ENCODE measurements around the gene NOX4. TPM values are rescaled to one million over a fixed set of nuclear protein-coding genes. Genes with fewer than 3 reads are reported as not detected.

Gene NOX4
- total and polyA plus RNA-seq, 2 donors = 1.1 to 5.4 TPM

DNA sequence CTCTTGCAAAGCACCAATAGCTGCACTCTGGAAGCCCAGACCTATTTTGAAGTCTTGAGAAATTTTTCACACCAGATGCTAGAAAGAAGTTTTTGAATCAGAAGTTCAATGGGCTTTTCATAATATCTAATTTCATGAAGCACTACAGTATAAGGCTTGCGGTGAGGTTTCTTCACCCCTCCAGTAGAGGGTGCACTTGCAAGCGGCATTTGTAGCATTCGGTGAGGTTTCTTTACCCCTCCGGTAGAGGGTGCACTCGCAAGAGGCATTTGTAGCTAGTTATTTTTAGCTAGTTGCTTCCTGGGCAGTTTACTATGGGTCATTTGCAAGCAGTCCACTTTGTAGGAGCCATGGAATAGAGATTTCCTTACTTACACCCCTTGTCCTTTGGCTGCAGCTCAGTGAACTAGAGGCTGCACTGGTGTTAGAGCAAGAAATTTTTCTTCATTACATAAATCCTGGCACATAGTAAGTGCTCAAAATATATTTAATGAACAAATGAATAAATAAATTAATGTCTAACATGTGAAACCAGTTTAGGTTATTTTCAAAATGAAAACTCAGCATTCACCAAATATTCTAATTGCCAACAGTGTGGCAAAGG is 7.8 kb upstream of the NOX4 start:
- 88% methylated on average over 5 of the region's 5 CpGs for WGBS
- no peak for DNase-seq (ENCODE audit: extremely low spot score)
- no peaks in the 10 kb centered on the region for H3K36me3 ChIP-seq (ENCODE audit: insufficient read depth)
- no peak overlapping the region for H3K27ac ChIP-seq (ENCODE audit: low read depth)
- no peaks in the 10 kb centered on the region for H3K4me1 ChIP-seq (ENCODE audit: insufficient read depth)
- H3K4me3 ChIP-seq (ENCODE audit: low read depth, low read length) = no peak overlapping the region

DNA sequence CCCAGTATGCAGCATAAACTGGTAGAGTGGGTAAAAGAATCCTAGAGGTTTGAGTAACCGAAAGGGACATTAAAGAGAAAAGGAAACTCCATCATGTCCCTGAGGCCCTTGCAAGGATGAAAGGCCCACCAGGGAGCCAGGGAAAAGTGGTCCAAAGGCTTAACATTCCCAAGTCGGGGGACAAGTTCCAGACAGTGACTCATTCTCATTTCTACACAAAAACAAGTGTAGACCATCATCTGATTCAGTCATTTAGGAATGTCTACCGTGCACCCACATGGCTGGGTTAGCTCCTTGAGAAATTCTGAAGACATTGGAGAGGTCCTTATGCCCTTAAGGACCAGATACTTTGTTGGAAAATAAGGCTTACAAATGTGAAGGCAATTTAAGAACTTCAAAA is 4.8 kb upstream of the NOX4 start:
- Histone ChIP-seq H3K27ac (ENCODE audit: low read depth) (no peak overlapping the region), H3K4me3 (ENCODE audit: low read depth, low read length) (no peak overlapping the region), H3K4me1 (ENCODE audit: insufficient read depth) (no peaks in the 10 kb centered on the region), H3K36me3 (ENCODE audit: insufficient read depth) (no peaks in the 10 kb centered on the region)
- 38% methylated on average over 3 of the region's 3 CpGs for WGBS
- DNase-seq (ENCODE audit: extremely low spot score) = no peak

DNA sequence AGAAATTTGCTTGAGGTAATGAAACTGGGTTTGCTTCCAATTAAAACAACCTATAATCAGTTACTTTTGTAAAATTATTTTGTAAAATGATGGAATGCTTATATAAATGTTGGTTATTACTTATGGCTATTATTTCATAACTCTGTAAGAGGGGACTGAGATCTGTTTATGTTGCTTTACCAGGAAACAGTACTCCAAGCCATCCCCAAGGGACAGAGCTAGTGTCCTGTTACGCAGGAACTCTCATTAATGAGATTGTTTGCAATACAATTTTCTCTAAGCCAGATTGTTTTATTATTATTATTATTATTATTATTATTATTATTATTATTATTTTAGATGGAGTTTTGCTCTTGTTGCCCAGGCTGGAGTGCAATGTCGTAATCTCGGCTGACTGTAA is 2.3 kb upstream of the NOX4 start:
- H3K27ac ChIP-seq (ENCODE audit: low read depth) = no peak overlapping the region
- H3K4me1 ChIP-seq (ENCODE audit: insufficient read depth) = no peaks in the 10 kb centered on the region
- WGBS = 96% methylated on average over 3 of the region's 3 CpGs
- DNase-seq (ENCODE audit: extremely low spot score) = no peak
- H3K36me3 ChIP-seq (ENCODE audit: insufficient read depth) = no peaks in the 10 kb centered on the region
- no peak overlapping the region for H3K4me3 ChIP-seq (ENCODE audit: low read depth, low read length)

DNA sequence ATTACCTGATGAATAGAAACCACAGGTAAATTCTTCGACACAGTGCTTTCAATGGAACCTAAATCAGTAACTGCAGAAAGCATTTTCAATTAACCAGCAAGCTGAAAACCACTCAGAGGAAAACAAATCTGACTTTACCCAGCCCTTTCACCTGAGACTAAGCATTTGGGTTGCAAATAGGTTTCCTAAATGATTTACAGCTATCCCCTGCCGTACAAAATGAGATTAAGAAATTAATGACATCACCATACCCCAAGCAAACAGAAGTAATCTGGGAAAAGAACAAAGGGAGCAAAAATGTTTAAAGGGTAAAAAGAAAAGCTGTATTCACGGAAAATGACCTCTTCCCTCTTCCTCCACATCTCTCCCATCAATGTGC is 584 bp downstream of the NOX4 start:
- 30% methylated on average over 3 of the region's 3 CpGs for WGBS

DNA sequence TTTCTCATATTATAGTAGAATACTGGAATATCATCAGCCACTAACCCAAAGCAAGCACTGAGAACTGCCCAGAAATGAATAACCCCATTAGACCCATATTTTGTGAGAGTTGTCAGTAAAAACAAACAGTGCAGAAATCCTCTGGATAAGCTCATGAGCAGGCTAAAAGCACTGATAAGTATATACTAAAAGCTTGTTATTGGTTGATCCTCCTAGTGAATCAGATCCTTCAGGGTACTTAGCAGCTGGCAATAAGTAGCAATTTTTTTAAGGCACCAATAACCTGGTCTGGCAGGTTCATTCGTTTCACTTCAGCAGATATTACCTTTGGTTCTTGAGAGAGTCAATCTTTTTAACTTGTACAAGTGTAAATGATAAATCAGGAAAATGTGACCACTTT is 1.2 kb downstream of the NOX4 start:
- Histone ChIP-seq H3K4me3 (ENCODE audit: low read depth, low read length) (no peak overlapping the region), H3K27ac (ENCODE audit: low read depth) (no peak overlapping the region)
- 66% methylated on average over 1 of the region's 1 CpG for WGBS

More for the DNA sequence above, 584 bp downstream of the NOX4 start:
- Histone ChIP-seq H3K27ac (ENCODE audit: low read depth) (no peak overlapping the region), H3K4me1 (ENCODE audit: insufficient read depth) (no peaks in the 10 kb centered on the region), H3K36me3 (ENCODE audit: insufficient read depth) (no peaks in the 10 kb centered on the region), H3K4me3 (ENCODE audit: low read depth, low read length) (peak overlapping the region; percentile 27)
- no peak for DNase-seq (ENCODE audit: extremely low spot score)

DNA sequence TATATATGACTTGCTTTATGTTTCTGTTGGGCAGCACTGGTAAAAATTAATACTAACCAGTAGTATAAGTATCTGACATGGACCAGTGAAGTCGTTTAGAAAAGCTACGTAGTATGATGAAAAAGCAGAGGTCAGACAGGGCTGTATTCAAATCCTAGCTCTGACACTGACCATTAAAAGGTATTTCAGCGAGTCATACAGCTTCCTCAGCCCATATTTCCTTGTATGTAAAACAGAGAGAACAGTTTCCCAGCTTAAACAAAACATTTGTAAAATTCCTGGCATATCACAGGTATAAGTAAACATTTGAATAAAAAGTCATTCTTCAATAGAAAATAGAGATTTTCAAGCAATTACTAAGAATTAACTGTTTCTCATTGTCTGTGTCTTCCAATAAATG is 4.2 kb downstream of the NOX4 start:
- Histone ChIP-seq H3K27ac (ENCODE audit: low read depth) (no peak overlapping the region), H3K4me3 (ENCODE audit: low read depth, low read length) (no peak overlapping the region)
- 75% methylated on average over 3 of the region's 3 CpGs for WGBS

More for the DNA sequence above, 1.2 kb downstream of the NOX4 start:
- DNase-seq (ENCODE audit: extremely low spot score) = no peak
- Histone ChIP-seq H3K36me3 (ENCODE audit: insufficient read depth) (no peaks in the 10 kb centered on the region), H3K4me1 (ENCODE audit: insufficient read depth) (no peaks in the 10 kb centered on the region)

DNA sequence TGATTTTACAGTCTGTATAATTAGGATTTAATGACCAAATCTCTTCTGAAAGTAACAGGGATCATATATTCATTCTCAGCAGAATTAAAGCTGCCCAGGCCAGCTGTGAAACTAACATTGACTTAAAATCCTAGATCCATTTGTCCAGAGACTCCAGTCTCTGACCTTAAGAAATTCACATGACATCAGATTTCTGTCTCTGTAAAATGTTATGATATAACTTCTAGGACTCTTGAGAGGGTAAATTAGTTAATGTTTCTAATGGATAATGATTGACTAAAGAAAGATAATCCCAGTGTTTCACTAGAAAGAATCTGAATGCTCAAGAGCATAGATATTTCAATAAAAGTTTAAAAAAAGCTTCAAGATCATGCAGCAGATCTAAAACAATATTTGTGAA is 6.3 kb downstream of the NOX4 start:
- H3K36me3 ChIP-seq (ENCODE audit: insufficient read depth) = no peaks in the 10 kb centered on the region
- H3K4me1 ChIP-seq (ENCODE audit: insufficient read depth) = no peaks in the 10 kb centered on the region
- no peak overlapping the region for H3K27ac ChIP-seq (ENCODE audit: low read depth)
- no peak overlapping the region for H3K4me3 ChIP-seq (ENCODE audit: low read depth, low read length)
- DNase-seq (ENCODE audit: extremely low spot score) = no peak

More for the DNA sequence above, 4.2 kb downstream of the NOX4 start:
- DNase-seq (ENCODE audit: extremely low spot score) = no peak
- Histone ChIP-seq H3K36me3 (ENCODE audit: insufficient read depth) (no peaks in the 10 kb centered on the region), H3K4me1 (ENCODE audit: insufficient read depth) (no peaks in the 10 kb centered on the region)

DNA sequence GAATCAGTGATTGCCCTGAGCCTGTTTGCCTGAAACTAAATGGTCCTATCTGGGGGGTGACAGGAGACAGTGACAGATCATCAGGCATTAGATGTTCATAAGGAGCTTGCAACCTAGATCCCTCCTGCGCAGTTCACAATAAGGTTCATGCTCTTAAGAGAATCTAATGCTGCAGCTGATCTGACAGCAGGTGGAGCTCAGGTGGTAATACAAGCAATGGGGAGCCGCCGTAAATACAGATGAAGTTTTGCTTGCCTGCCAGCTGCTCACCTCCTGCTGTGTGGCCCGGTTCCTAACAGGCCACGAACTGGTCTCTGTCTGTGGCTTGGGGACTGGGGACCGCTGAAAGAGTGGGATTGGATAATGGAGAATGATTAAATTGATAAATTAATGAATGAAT is 14.0 kb downstream of the NOX4 start:
- no peaks in the 10 kb centered on the region for H3K36me3 ChIP-seq (ENCODE audit: insufficient read depth)
- no peak overlapping the region for H3K4me3 ChIP-seq (ENCODE audit: low read depth, low read length)
- H3K4me1 ChIP-seq (ENCODE audit: insufficient read depth) = no peaks in the 10 kb centered on the region
- no peak for DNase-seq (ENCODE audit: extremely low spot score)
- no peak overlapping the region for H3K27ac ChIP-seq (ENCODE audit: low read depth)
- WGBS = 78% methylated on average over 6 of the region's 6 CpGs

DNA sequence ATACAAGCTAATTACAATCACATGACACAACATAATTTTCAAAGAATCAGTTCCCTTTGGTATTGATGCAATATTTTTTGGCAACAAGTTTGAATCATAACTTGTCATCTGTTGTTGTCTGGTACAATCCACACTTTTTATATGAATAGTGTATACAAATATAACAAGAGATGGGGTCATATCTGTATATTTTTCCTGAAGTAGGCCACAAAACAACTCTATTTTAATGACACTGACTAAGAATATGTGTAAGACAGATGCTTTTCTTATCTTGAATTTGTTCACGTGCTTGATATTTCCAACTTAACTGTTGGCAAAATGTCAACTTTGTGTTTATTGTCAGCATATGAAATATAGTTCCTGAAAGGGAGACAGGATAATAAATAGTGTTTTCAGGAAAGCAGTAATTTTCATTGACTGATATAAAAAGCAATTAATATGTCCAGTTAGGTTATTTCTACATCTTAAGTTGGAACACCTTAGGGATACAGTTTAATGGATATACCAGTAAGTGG is 27.9 kb downstream of the NOX4 start:
- DNase-seq (ENCODE audit: extremely low spot score) = no peak
- Histone ChIP-seq H3K4me3 (ENCODE audit: low read depth, low read length) (no peak overlapping the region), H3K36me3 (ENCODE audit: insufficient read depth) (no peaks in the 10 kb centered on the region), H3K4me1 (ENCODE audit: insufficient read depth) (no peaks in the 10 kb centered on the region), H3K27ac (ENCODE audit: low read depth) (no peak overlapping the region)
- 7% methylated on average over 1 of the region's 1 CpG for WGBS

DNA sequence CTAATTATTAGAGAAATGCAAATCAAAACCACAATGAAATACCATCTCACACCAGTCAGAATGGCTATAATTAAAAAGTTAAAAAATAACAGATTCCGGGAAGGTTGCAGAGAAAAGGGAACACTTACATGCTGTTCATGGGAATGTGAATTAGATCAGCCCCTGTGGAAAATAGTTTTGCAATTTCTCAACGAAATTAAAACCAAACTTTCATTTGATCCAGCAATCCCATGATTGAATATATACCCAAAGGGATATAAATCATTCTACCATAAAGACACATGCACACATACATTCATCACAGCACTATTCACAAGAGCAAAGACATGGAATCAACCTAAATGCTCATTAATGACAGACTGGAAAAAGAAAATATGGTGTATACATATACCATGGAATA is 32.5 kb downstream of the NOX4 start:
- Histone ChIP-seq H3K4me1 (ENCODE audit: insufficient read depth) (no peaks in the 10 kb centered on the region), H3K36me3 (ENCODE audit: insufficient read depth) (no peaks in the 10 kb centered on the region), H3K27ac (ENCODE audit: low read depth) (no peak overlapping the region), H3K4me3 (ENCODE audit: low read depth, low read length) (no peak overlapping the region)
- DNase-seq (ENCODE audit: extremely low spot score) = no peak
- 76% methylated on average over 2 of the region's 2 CpGs for WGBS

DNA sequence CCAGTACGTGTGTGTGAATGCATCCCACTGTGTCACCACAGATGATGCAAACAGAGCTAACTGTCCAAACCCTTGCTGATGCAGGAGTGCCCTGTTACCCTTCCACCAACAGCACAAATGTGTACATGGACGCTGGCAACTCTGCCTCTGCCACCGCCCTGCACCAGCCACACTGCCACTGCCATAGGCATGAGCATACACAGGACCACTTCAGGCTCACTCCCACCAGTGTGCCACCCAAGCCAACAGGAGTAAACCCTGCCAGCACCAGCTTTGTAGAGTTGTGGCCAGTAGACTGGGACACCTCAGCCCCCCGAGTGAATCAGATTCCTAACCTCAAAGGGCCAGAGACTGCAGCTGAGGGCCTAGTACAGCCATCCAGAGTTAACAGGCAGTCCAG is 34.0 kb downstream of the NOX4 start:
- no peak for DNase-seq (ENCODE audit: extremely low spot score)
- Histone ChIP-seq H3K4me1 (ENCODE audit: insufficient read depth) (no peaks in the 10 kb centered on the region), H3K36me3 (ENCODE audit: insufficient read depth) (no peaks in the 10 kb centered on the region), H3K4me3 (ENCODE audit: low read depth, low read length) (no peak overlapping the region), H3K27ac (ENCODE audit: low read depth) (no peak overlapping the region)
- 94% methylated on average over 4 of the region's 4 CpGs for WGBS

DNA sequence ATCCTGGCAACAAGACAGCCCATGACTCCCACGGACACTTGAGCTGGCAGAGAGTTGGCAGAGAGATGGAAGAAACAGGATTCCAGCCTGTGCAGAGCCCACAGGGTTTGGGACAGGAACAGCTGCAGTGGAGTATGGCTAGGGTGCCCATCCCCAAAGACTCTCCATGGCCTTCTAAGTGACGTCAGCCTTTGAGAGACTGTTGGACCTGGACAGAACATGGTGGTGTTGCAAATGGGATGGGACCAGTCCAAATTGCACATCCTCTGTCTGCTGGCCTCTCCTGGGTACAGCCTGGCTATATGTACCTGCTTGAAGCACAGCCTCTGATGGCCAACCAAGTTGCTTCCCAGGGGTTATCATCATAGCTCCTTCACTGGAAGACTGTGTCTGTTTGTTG is 34.5 kb downstream of the NOX4 start:
- H3K4me1 ChIP-seq (ENCODE audit: insufficient read depth) = no peaks in the 10 kb centered on the region
- no peak overlapping the region for H3K4me3 ChIP-seq (ENCODE audit: low read depth, low read length)
- no peaks in the 10 kb centered on the region for H3K36me3 ChIP-seq (ENCODE audit: insufficient read depth)
- H3K27ac ChIP-seq (ENCODE audit: low read depth) = no peak overlapping the region
- WGBS = 86% methylated on average over 2 of the region's 2 CpGs
- no peak for DNase-seq (ENCODE audit: extremely low spot score)

DNA sequence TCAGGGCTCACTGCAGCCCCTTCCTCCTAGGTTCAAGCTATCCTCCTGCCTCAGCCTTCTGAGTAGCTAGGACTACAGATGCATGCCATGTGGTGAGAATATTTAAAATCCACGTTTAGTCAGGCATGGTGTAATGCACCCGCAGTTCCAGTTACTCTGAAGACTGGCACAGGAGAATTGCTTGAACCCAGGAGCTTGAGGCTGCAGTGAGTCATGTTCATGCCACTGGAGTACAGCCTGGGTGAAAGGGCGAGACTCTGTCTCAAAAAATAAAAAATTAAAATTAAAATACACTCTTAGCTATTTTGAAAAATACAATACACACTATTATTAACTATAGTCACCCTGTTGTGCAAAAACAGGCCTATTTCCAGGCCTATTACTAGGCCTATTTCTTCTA is 38.4 kb downstream of the NOX4 start:
- Histone ChIP-seq H3K4me1 (ENCODE audit: insufficient read depth) (no peaks in the 10 kb centered on the region), H3K27ac (ENCODE audit: low read depth) (no peak overlapping the region), H3K4me3 (ENCODE audit: low read depth, low read length) (no peak overlapping the region), H3K36me3 (ENCODE audit: insufficient read depth) (no peaks in the 10 kb centered on the region)
- DNase-seq (ENCODE audit: extremely low spot score) = no peak
- WGBS = 85% methylated on average over 3 of the region's 3 CpGs

DNA sequence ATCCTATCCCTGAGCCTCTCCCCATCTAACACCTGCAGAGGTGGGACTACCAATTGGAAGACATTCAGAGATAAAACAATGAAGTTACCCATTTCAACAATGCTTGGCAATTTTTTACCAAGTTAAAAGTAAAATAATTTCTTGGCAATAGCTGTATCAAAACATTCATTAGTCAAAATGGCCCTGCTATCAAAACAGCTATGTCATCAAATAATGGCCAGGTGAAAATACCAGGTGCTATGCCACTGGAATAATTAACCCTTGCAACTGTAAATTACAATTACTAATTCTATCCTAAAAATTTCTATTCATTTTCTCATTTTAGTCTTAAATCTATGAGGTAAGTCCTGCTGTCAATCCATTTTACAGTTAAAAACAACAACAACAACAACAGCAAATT is 43.3 kb downstream of the NOX4 start:
- Histone ChIP-seq H3K4me1 (ENCODE audit: insufficient read depth) (no peaks in the 10 kb centered on the region), H3K27ac (ENCODE audit: low read depth) (no peak overlapping the region), H3K4me3 (ENCODE audit: low read depth, low read length) (no peak overlapping the region), H3K36me3 (ENCODE audit: insufficient read depth) (no peaks in the 10 kb centered on the region)
- no peak for DNase-seq (ENCODE audit: extremely low spot score)

All from urinary bladder (tissue), 4 donors.